ENCODE results near the gene METTL6. TPM values are rescaled to one million over a fixed set of nuclear protein-coding genes. Genes with fewer than 3 reads are reported as not detected.
"Not testable (repeated sequence)": the region's sequence is repeated elsewhere in the genome, so short reads cannot be mapped to it uniquely, and the experiment has no call there.

The METTL6 gene
- total RNA-seq, 1 donor from 2014 or later: 19.7 TPM

DNA sequence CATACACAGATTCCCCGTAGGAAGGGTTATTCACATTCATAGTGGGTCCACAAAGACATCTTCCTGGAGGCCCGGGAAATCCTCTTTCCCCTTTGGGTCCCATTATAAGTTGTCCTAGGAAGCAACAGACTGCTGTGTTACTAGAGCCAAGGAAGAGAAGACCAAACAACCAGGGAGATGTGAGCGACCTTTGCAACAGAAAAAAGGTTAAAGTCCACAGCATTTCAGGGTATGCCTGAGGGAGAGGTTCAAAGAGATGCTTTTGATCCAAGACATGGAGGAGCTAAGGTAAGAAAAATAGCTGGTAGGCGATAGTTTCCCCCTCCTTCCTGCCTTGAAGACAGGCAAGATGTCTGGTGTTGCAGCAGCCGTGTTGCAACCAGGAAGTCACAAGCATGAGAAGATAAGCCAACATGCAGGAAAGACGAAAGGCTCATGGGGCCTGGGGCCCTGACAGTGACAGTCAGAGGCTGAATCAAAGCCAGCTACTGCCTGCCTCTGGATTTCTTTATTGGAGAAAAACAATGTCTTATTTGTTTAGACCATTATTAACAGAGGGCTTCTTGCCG, 31.0 kb upstream of the METTL6 start:
- Mint-ChIP-seq H3K27me3 (ENCODE audit: low read depth) (no peaks in the 10 kb centered on the region), H3K27ac (ENCODE audit: unreplicated experiment) (no peak overlapping the region), H3K4me3 (ENCODE audit: unreplicated experiment) (no peak overlapping the region), H3K36me3 (ENCODE audit: low read depth) (peaks cover 4% of the 10 kb centered on the region), H3K9me3 (ENCODE audit: low read depth) (no peaks in the 10 kb centered on the region), H3K4me1 (ENCODE audit: low read depth) (no peaks in the 10 kb centered on the region)
- no peak for DNase-seq (ENCODE audit: low spot score)
- TF ChIP-seq, protein P1, sequence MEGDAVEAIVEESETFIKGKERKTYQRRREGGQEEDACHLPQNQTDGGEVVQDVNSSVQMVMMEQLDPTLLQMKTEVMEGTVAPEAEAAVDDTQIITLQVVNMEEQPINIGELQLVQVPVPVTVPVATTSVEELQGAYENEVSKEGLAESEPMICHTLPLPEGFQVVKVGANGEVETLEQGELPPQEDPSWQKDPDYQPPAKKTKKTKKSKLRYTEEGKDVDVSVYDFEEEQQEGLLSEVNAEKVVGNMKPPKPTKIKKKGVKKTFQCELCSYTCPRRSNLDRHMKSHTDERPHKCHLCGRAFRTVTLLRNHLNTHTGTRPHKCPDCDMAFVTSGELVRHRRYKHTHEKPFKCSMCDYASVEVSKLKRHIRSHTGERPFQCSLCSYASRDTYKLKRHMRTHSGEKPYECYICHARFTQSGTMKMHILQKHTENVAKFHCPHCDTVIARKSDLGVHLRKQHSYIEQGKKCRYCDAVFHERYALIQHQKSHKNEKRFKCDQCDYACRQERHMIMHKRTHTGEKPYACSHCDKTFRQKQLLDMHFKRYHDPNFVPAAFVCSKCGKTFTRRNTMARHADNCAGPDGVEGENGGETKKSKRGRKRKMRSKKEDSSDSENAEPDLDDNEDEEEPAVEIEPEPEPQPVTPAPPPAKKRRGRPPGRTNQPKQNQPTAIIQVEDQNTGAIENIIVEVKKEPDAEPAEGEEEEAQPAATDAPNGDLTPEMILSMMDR (IDR thresholded peaks at IDR 0.05): no peak

- not testable (repeated sequence) for H3K36me3 Mint-ChIP-seq (ENCODE audit: low read depth); H3K4me1 Mint-ChIP-seq (ENCODE audit: low read depth); H3K9me3 Mint-ChIP-seq (ENCODE audit: low read depth); H3K27ac Mint-ChIP-seq (ENCODE audit: unreplicated experiment); DNase-seq (ENCODE audit: low spot score); H3K4me3 Mint-ChIP-seq (ENCODE audit: unreplicated experiment); H3K27me3 Mint-ChIP-seq (ENCODE audit: low read depth)
Observed at GRCh38 chr3:15456915-15457314, 29.6 kb upstream of the METTL6 start.

DNA sequence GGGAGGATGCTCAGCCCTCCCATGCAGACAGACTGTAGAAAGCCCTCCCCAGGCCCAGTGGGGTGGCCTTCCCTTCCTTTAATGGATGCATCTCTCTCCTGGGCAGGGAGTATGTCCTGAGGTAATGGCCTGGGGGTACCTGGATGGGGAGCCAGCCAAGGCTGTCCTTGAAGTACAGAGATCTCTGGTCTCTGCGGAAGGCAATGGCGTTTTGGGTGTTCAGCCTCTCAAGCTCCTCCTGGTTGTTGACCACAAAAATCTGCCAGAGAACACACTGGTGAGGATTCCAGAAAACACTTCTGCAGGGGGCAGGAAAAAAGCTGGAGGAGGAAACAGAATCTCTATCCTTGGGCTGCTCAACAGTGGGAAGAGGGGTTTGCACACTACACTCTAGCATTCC, 29.0 kb upstream of the METTL6 start:
- no peaks in the 10 kb centered on the region for H3K27me3 Mint-ChIP-seq (ENCODE audit: low read depth)
- DNase-seq (ENCODE audit: low spot score): no peak
- H3K4me1 Mint-ChIP-seq (ENCODE audit: low read depth): no peaks in the 10 kb centered on the region
- TF ChIP-seq, protein P1 (IDR thresholded peaks at IDR 0.05): no peak
- H3K27ac Mint-ChIP-seq (ENCODE audit: unreplicated experiment): no peak overlapping the region
- peaks cover 6% of the 10 kb centered on the region for H3K36me3 Mint-ChIP-seq (ENCODE audit: low read depth)
- no peak overlapping the region for H3K4me3 Mint-ChIP-seq (ENCODE audit: unreplicated experiment)
- no peaks in the 10 kb centered on the region for H3K9me3 Mint-ChIP-seq (ENCODE audit: low read depth)

GRCh38 chr3:15455756-15456155, 28.4 kb upstream of the METTL6 start:
- Mint-ChIP-seq H3K9me3 (ENCODE audit: low read depth) (no peaks in the 10 kb centered on the region), H3K4me1 (ENCODE audit: low read depth) (no peaks in the 10 kb centered on the region), H3K27me3 (ENCODE audit: low read depth) (no peaks in the 10 kb centered on the region), H3K36me3 (ENCODE audit: low read depth) (peaks cover 8% of the 10 kb centered on the region), H3K4me3 (ENCODE audit: unreplicated experiment) (no peak overlapping the region), H3K27ac (ENCODE audit: unreplicated experiment) (no peak overlapping the region)
- TF ChIP-seq, protein P1 (IDR thresholded peaks at IDR 0.05): no peak
- DNase-seq (ENCODE audit: low spot score): no peak

- TF ChIP-seq, protein P1 (IDR thresholded peaks at IDR 0.05): no peak
- Mint-ChIP-seq H3K27ac (ENCODE audit: unreplicated experiment) (no peak overlapping the region), H3K27me3 (ENCODE audit: low read depth) (no peaks in the 10 kb centered on the region), H3K9me3 (ENCODE audit: low read depth) (no peaks in the 10 kb centered on the region), H3K4me1 (ENCODE audit: low read depth) (no peaks in the 10 kb centered on the region), H3K36me3 (ENCODE audit: low read depth) (peaks cover 12% of the 10 kb centered on the region), H3K4me3 (ENCODE audit: unreplicated experiment) (no peak overlapping the region)
- no peak for DNase-seq (ENCODE audit: low spot score)
Observed at GRCh38 chr3:15454965-15455364, 27.6 kb upstream of the METTL6 start.

- Mint-ChIP-seq H3K27ac (ENCODE audit: unreplicated experiment) (no peak overlapping the region), H3K27me3 (ENCODE audit: low read depth) (no peaks in the 10 kb centered on the region), H3K4me3 (ENCODE audit: unreplicated experiment) (no peak overlapping the region), H3K9me3 (ENCODE audit: low read depth) (no peaks in the 10 kb centered on the region), H3K36me3 (ENCODE audit: low read depth) (peaks cover 12% of the 10 kb centered on the region), H3K4me1 (ENCODE audit: low read depth) (no peaks in the 10 kb centered on the region)
- no peak for DNase-seq (ENCODE audit: low spot score)
- TF ChIP-seq, protein P1 (IDR thresholded peaks at IDR 0.05): no peak
Observed at GRCh38 chr3:15453991-15454625, 26.8 kb upstream of the METTL6 start.

All from chondrocyte (in vitro differentiated cells).